DMS153 treated with DMSO at 0.1 percent for 48 hours (cell line): ENCODE data around the gene ZBTB7C.

Experiments used
- DNase-seq: peaks from one replicate; lab custom pipeline; 2025; ENCODE audit not compliant: unreplicated experiment; lab: John Stamatoyannopoulos, UW

Gene ZBTB7C

DNA sequence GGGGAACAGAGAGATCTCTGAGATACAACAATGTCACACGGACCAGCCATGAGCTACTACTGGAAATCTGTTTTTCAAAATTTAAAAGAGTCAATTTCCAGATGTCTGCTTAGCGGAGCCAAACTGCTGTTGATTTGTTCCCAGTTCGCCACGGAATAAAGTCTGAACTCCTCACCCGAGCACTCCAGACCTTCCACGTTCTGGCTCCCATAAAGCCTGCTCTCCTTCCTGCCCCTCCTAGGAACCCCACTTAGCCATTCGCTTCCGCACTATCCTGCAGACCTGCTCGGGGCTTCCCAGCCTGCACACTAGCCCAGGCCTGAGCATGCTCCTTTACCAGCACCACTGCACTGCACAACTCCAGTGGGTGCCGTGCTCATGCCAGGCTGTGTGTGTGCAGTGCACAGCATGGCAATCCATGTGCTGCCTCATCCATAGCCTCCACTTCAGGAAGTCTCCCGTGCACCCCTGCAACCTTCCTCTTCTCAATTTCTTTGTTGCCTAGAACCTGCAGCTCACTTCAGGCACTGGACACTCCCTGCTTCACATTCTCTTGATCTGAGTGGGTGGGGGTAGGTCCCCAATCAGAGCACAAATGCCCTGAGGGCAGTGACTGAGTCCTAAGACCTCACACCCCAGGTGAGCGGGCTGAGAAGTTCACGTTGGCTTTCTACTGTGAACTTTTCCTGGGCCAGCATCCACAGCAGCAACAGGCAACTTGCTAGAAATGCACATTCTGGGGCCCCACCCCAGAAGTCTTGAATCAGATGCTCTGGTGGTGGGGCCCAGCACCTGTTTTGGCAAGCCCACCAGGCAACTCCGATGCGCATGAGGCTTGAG is 53.7 kb downstream of the ZBTB7C start:
- no peak for DNase-seq

DNA sequence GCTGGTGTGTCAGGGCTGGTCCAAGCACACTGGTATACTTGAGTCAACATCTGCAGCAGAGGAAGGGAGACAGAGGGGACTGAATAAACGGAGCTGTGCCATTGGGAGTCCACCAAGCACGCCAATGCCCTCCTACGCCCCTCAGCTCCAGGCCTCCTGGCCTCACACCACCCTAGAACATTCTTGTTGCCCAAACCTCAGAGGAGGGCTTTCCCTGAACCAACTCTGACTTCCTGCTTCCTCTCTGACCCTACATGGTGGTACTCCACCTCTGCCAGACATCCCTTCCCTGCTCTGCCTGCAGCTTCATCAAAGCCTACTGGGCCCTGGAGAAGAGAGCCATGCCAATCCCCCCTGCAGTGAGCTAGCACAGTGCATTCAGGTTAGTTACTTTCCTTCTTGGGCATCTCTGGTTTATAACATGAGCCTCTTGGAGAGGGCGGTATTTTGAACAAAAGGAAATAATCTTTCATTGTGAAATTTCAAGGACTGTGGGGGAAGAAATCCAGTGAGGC is 54.4 kb downstream of the ZBTB7C start:
- no peak for DNase-seq

DNA sequence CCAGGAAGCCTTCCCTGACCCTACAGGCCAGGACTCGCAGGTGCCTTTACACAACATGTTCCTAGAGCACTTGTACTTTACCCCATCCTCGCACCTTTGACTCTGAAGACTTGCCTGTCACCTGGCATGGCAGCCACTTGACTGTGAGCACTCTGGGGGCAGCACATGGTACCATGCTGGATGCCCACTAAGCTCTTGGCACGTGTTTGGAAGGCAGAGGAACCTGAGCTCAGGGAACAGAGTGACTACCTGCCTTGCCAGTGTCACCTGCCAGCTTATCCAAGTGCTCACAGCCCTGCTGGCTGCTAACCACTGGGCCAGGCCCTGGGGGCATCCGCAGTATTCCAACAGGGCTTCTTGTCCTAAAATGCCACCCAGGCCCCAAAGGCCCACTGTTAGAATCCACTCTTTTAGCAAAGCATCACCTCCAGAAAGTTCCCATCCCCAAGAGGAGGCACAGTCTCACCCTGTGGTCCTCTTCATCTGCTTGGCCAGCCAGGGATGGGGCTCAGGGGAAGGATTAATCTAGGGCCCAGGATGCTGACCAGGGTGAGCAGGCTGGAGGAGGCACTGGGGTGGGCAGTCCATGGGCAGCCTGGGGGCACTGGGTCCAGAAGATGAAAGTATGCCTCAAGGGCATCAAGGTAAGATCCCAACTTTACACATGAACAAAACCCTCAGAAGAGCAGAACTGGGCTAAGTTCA is 57.0 kb downstream of the ZBTB7C start:
- no peak for DNase-seq

DNA sequence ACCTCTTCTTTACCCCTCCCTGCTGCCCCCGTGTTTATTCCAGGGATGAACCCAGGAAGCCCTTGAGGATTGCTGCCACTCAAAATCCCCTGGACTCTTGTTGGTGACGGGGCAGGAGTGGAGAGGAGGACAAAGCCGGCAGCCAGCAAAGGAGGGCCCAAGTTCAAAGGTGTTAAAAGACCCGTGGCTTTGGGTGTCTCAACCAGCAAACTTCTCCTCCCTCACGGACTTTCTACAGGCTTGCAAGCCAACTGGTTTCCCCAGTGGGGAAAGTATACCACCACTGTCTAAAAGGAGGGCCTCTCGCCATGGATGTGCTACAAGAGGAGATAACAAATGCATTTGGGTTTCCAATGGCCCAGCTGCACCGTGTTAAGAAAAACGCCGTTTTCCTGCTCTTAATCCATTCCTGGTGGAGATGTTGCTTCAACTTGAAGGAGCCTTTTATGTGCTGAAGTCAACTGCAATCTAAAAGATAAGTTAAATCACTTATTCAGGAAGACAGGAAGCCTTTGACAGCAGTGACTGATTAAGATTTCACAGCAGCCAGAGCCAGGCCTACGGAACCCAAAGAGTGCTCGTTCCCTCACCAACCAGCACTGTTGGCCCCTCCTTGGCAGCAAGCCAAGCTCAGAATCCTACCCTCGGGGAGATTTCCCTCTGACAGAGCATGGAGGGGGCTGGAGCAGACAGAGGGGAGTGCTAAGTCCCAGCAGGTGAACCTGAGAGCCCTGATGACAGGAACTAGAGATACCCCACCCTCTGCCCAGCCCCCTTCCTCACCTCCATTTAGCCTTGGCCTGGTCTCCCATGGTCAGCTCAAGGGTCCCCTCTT is 57.8 kb downstream of the ZBTB7C start:
- no peak for DNase-seq

DNA sequence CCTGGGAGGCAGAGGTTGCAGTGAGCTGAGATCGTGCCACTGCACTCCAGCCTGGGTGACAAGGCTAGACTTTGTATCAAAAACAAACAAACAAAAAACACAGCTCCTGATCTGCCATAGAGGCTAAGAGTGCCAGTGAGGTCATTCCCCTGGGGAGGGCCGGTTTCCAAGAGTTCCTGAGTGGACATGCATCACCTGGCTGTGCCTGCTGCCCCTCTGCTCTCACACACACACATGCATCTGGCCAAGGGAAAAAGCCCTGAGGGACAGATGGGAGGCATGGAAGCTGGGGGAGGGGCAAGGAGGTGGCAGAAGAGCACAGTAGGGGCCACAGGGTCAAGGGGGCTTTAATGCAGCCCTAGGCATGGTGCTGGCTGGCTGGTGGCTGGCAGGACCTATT is 60.4 kb downstream of the ZBTB7C start:
- peak; percentile 8 for DNase-seq

DNA sequence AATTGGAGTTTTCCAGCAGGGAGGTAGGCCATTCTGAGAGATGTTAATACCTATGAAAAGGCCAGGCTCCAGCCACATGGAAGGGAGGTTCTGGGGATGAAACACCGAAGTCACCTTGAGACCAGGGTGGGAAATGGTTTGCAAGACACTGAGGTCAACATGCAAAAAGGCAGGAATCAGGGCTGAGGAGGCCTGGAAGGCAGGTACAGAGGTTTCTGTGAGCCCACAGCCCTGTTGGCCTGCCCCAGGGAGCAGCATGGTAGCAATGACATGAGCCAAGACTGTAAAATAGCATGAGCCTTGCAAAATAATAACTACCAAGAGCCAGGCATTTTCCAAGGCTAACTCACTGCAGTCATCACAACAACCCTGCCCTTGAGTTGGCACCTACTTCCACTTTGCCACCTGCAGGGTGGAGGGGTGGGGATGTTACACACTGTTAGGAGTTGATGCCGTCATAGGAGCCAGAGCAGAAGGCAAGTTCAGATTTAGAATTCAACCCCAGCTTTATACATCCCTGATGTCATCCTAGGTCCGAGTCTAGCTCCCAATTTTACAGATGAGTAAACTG is 61.3 kb downstream of the ZBTB7C start:
- no peak for DNase-seq

DNA sequence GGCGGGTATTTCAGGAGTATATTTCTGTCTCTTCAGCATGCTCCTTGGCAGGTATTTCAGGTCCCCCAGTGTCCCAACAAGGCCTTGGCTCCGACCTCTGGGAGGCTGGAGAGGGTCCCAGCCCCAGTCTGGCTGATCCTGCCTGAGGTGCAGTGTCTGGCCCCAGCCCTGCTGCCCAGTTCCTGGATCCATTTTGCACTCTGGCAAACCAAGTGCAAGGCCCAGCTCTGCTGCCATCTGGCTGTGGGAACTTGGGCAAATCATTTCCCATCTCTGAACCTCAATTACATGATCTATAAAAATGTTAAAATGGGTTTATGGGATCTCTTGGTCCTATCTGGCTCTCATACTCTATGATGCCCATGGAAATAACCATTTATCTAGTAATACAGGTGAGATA is 63.6 kb downstream of the ZBTB7C start:
- no peak for DNase-seq

DNA sequence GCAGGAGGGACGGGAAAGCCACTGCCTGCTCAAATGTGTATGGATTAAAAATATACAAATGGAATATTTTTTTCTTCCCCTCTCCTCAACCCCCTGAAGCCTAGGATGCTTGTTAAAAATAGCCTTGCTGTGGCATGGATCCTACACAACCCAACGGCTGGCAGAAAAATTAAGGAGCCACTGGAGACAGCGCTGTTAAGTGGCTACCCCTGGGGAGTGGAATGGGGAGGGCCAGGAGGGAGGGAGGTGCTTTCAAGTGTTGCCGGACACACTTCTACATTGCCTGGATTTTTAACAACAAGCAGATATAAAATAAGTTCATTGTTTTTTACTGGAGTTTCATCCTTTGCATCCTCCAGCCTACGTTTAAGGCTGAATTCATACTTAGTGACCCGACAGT is 66.6 kb downstream of the ZBTB7C start:
- DNase-seq: no peak

DNA sequence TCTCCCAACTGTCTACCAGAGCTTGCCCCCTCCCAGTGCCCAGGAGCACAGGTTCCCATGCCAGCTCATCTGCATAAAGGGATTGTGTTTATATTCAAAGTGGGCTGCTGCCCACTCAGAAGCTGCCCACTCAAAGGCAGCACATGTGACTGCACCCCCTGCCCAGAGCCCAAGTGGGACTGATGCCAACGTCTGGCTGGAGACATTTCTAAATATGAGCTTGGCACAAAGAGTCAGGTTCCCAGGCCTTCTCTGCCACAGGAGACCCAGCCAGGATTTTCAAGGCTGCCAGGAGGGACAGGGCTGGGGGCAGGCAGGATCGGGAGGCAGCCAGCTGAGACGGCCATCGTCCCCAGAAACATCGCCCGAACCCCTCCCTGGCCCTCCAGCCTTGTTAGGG is 67.1 kb downstream of the ZBTB7C start:
- peak; percentile 64 for DNase-seq

DNA sequence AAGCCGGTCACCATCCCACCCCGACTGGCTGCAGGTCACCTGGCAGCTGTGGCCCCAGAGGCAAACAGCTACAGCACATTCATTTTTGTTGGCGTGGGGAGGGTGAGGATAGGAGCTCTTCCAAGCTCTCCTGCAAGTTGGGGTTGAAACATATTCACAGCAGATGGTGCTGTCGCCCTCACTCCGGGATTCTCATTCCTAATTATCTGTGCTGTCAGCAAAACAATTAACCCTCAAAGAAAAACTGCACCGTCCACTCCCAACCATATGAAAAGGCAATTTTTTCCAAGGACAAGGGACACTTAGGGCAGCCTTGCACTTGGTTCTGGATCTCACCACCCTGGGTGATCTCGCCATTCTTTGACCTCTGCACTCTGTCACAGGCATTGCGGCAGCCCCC is 68.6 kb downstream of the ZBTB7C start:
- DNase-seq: peak; percentile 44

DNA sequence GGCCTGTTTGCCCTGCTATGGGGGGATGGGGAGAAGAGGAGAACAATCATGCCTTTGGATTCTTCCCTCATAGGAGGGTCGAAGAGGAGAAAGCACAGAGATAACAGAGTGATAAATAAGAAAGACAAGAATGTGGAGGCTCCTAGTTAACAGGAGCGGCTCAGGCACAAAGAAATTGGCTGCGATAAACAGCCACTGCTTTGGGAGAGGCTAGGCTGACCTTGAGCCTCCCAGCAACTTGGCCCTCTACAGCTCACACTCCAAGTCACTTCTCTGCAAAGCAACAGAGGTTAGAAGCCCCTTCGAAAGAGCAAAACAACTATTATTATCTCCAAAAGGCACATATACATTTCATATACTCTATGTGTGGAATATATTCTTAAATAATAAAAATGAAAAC is 69.5 kb downstream of the ZBTB7C start:
- no peak for DNase-seq

DNA sequence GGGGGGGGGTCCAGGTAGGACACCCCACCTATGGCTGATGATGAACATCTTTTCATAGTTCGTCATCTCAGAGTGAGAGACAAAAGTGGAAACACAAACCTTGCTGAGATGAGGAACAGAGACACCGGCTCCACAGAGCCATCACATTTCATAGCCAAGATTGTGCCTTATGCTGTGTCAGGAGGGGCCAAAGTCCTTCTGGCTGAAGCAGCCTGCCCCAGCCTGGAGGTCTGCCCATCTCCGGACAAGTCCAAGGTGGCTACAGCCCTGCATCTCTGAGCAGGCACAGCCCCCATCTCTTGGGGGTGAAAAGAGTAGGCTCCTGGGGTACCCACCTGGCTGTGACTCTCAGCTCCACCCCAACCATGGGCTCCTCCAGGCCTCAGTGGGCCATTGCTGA is 70.3 kb downstream of the ZBTB7C start:
- no peak for DNase-seq

DNA sequence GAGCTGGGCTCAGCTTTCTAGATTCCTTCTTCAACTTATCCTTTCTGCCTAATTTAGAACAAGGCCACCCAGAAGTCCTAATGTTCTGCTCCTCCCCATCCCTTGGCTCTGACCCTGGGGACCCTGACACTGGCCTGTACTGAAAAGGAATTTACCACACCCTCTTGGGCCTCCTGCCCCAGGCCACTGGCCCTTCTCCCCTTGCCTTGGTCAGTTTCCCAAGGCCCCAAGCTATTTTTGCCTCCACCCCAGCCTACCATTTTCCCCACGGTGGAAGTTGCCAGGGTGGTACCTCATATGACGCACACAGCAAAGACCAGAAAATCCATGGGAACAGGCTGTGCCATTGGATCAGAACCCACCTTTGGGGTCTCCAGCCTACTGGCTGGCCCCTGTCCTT is 72.1 kb downstream of the ZBTB7C start:
- DNase-seq: no peak

DNA sequence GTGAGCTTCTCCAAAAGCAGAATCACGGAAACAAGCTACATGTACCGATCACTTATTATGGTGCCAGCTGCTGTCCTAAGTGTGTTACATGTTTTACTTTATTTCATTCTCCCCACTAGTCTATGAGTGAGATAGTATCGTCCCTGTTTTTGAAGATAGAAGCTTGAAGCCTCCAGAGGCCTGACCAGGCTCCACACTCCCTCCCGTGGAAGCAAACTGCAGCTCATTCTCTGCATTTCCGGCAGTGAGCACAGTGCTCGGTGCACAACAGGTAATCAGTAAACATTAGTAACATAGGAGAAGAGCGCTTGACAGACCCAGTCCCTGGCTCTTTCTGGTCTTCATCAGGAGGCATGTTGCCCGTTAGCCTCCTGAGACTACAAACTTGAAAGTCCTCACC is 72.9 kb downstream of the ZBTB7C start:
- DNase-seq: peak; percentile 69

DNA sequence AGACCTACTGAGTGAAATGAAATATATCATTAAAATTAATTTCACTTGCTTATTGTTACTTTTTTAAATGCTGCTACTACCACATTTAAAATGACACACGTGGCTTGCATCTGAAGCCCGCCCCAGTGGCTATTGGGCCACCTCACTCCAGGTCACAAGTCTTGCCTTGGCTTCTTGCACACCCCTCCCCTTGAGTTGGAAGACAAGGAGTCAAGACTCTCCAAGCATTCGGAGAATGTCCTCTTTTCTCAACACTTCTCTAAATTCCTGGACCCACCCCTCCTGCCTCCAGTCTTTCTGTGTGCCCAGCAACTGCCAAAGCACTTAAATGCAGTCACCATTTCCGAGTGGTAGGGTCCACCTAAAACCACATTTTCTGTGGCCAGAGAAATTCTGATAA is 73.4 kb downstream of the ZBTB7C start:
- DNase-seq: no peak

DNA sequence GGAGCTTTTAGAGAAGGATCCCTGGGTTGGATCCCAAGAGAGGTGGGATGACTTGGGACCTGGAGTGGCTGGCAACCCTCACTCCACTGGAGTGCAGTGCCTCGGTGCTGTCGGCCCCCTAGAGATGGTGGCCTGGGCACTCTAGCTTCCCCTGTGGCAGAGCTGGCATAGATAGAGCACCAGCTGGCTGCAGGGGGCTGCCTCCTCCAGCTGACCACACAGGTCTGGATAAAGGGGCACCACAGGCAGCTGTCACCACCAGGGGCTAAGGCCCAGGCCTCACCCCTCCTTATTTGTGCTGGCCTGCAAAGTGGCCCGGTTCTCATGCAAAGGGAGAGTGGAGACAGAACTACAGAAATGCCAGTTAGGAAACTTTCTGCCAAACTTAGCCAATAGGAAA is 74.3 kb downstream of the ZBTB7C start:
- DNase-seq: no peak

DNA sequence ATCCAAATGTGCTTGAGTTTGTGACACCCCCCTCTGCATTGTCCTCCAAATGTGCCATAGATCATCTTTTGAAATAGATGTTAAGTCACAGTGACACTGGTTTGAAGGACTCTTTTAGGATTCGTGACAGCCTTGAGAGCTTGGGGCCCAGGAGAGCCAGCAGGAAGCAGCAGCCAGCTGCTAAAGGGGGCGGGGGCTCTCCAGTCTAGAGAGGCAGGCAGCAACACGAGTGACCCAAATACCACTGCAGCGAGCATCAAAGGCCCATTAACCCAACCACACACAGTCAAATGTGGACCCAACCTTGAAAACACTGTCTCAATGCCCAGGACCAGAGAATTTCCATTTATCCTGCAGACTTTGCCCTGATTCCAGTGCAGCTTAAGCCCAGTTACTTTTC is 75.6 kb downstream of the ZBTB7C start:
- DNase-seq: peak; percentile 35

DNA sequence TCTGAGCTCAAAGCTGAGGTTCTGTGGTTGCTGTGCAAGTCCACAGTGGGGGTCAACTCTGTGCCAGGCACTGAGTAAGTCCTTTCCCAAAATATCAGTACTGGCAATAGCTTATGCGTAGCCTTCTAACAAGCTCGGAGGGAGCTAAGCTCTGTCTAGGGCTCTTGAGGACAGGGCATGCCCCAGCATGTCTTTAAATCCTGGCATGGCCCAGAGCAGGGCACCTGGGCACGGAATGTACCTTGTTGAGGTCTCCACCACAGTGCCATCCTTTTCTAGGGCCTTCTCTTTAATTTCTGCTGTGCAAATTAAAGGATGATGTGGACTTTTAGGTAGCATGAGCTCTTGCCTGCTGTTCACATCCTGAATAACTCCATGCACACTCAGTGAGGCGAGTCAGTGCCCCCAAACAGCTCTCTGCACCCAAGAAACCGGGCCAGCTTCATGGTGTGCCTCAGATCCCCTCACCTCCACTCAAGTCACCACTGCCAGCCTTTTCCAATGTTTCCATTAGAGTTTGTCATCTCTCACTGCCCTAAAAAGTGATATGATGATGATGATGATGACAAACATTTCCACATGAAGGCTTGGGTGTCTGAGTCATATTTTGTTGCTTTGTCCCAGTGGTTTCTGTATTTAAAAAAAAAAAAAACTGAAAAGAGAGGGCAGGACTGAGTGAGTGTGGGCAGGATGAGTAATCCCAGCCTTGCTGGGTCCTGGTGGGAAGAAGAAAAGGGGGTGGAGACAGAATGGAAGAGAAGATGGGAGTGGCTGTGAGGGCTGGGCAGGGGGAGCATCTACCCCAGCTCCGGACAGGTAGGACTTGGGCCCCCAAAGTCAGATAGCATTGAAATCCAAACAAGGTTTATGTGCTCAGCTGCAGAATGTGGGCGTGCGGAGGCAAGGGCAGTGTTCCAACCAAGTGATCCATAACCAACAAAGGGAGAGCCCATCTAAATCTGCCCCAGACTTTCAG is 78.9 kb downstream of the ZBTB7C start:
- DNase-seq: peak; percentile 23

DNA sequence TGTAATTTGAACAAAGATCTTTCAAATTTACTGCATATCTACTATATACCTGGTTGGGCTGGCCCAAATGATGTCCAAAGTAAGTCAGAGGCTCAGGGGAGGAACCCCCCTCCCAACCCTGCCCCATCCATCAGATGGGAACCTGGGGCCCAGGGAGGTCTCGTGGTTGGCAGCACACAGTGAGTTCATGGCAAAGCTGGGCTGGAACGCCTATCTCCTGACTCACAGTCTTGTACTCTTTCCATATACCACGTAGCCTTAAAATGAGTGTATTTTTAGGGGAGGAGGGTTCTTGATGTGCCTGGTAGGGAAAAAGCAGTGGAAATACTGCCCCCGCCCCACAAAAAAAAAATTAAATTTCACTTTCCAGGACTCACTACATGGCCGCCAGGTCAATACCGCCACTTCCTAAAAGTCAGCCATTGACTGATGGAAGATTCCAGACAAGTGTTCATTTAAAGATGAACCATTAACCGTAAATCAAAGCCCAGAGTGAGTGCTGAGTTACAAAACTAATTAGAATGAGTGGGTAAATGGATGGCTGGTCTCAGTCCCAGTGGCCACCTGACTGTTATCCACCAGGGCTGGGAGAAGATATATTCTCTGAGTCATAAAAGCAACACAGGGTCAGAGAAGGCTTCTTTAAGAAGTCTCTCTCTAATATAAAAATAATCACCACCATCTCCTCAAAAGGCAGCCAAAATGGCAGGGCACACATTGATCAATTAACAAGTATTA is 80.5 kb downstream of the ZBTB7C start:
- no peak for DNase-seq
